Measurements from ENCODE around the gene SAP25.
"Not testable (repeated sequence)": the region's sequence is repeated elsewhere in the genome, so short reads cannot be mapped to it uniquely, and the experiment has no call there.

SAP25 gene

DNA sequence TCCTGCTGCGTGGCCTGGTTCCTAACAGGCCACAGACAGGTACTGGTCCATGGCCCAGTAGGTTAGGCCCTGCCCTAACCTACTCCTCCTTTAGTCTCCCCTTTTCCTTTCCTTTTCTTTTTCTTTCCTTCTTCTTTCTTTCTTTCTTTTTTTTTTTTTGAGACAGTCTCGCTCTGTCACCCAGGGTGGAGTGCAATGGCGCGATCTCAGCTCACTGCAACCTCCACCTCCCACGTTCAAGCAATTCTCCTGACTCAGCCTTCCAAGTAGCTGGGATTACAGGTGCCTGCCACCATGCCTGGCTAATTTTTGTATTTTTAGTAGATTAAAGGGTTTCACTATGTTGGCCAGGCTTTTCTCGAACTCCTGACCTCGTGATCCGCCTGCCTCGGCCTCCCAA is 37.7 kb downstream of the SAP25 start:
- DNase-seq (ENCODE audit: low read depth in 2 of 2): not testable (repeated sequence)

DNA sequence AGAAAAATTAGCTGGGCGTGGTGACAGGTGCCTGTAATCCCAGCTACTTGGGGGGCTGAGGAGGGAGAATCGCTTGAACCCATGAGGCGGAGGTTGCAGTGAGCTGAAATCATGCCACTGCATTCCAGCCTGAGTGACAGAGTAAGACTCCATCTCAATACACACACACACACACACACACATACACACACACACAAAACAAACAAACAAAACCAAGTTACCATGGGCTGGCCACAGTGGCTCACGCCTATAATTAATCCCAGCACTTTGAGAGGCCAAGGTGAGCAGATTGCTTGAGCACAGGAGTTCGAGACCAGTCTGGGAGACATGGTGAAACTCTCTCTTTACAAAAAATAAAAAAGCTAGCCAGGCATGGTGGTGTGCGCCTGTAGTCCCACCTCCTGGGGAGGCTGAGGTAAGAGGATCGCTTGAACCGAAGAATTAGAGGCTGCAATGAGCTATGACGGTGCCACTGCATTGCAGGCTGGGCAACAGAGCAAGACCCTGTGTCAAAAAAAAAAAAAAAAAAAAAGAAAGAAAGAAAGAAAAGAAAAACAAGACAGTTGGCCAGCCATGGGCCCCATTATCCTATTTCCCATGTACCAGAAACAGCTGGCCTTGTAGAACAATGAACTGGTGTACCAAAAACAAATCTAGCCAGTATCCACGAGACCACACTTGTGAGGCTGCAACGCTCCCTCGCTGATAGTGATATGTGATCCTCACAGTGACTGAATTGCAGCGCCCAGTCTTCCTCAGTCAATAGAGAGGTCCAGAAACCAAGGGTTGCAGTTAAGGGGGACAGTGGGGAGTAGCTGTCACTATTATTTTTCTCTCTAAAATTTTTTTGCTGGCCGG is 41.3 kb downstream of the SAP25 start:
- no peak for DNase-seq (ENCODE audit: low read depth in 2 of 2)

DNA sequence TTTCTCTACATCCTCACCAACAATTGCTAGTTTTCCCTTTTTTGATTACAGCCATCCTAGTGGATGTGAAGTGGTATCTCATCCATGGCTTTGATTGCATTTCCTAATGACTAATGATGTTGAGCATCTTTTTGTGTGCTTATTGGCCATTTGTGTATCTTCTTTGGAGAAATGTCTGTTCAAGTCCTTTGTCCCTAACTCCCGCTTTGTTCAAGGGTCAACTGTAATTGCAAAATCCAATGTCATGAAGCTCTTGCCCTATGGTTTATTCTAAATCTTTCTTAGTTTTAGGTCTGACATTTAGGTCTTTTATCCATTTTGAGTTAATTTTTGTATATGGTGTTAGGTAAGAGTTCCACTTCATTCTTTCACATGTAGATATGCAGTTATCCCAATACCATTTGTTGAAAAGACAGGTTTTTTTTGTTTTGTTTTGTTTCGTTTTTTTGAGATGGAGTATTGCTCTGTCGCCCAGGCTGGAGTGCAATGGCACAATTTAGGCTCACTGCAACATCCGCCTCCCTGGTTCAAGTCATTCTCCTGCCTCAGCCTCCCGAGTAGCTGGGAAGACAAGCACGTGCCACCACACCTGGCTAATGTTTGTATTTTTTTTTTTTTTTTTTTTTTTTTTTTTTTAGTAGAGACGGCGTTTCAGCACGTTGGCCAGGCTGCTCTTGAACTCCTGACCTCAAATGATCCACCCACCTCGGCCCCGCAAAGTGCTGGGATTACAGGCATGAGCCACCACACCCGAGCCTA is 45.4 kb downstream of the SAP25 start:
- DNase-seq (ENCODE audit: low read depth in 2 of 2): not testable (repeated sequence)

DNA sequence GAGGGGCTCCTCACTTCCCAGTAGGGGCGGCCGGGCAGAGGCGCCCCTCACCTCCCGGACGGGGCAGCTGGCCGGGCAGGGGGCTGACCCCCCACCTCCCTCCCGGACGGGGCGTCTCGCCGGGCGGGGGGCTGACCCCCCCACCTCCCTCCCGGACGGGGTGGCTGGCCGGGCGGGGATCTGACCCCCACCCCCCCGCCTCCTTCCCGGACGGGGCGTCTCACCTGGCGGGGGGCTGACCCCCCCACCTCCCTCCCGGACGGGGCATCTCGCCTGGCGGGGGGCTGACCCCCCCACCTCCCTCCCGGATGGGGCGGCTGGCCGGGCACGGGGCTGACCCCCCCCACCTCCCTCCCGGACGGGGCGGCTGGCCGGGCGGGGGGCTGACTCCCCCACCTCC is 50.5 kb downstream of the SAP25 start:
- not testable (repeated sequence) for DNase-seq (ENCODE audit: low read depth in 2 of 2)
